Mesenchymal stem cell (in vitro differentiated cells and primary cell): Measurements from ENCODE around the gene UBR3.
"Not testable (repeated sequence)": the region's sequence is repeated elsewhere in the genome, so short reads cannot be mapped to it uniquely, and the experiment has no call there.

Source experiments
- DNase-seq: peaks from one replicate; pipeline ENCODE4 v3.0.0-alpha.2; 2013
- H2AFZ ChIP-seq: one replicate; pipeline ENCODE4 v1.6.1; 2013; ENCODE audit warnings: low read depth, mild to moderate bottlenecking, control low read depth, inconsistent platforms, low read length, moderate library complexity
- H2AK5ac ChIP-seq: 2 replicates; pipeline ENCODE4 v1.6.1; 2013; ENCODE audit warnings: low read length, moderate library complexity, mild to moderate bottlenecking, inconsistent platforms; ENCODE audit not compliant: severe bottlenecking
- H2BK120ac ChIP-seq: one replicate; pipeline ENCODE4 v1.6.1; 2013; ENCODE audit warnings: low read depth, mild to moderate bottlenecking, inconsistent platforms, low read length, moderate library complexity
- H2BK12ac ChIP-seq, 2 experiments: one replicate each; pipeline ENCODE4 v1.6.1; 2013; ENCODE audit warnings: inconsistent platforms in 2 of 2, low read length in 2 of 2, mild to moderate bottlenecking in 2 of 2, moderate library complexity in 2 of 2, control low read depth in 1 of 2
- H2BK15ac ChIP-seq: one replicate; pipeline ENCODE4 v1.6.1; 2013; ENCODE audit warnings: mild to moderate bottlenecking, low read depth, inconsistent platforms; ENCODE audit not compliant: poor library complexity, severe bottlenecking
- H2BK5ac ChIP-seq: 2 replicates; pipeline ENCODE4 v1.6.1; 2013; ENCODE audit warnings: low read depth, mild to moderate bottlenecking, low read length, control low read depth, inconsistent platforms; ENCODE audit not compliant: poor library complexity, severe bottlenecking
- H3K14ac ChIP-seq, 2 experiments: one replicate each; pipeline ENCODE4 v1.6.1; 2013; ENCODE audit warnings: inconsistent platforms in 2 of 2, low read length in 2 of 2, control low read depth in 1 of 2, mild to moderate bottlenecking in 1 of 2, moderate library complexity in 1 of 2
- H3K18ac ChIP-seq, 2 experiments: one replicate each; pipeline ENCODE4 v1.6.1; 2013; ENCODE audit warnings: inconsistent platforms in 2 of 2, low read length in 2 of 2, control low read depth in 1 of 2, low read depth in 1 of 2, mild to moderate bottlenecking in 1 of 2
- H3K23ac ChIP-seq, 2 experiments: one replicate each; pipeline ENCODE4 v1.6.1; 2013; ENCODE audit warnings: inconsistent platforms in 2 of 2, low read length in 2 of 2, mild to moderate bottlenecking in 2 of 2, moderate library complexity in 2 of 2, control low read depth in 1 of 2
- H3K27ac ChIP-seq: 2 replicates; pipeline ENCODE4 v1.5.1; 2013; ENCODE audit warnings: mild to moderate bottlenecking, moderate library complexity, low read length, control low read depth, inconsistent platforms; ENCODE audit not compliant: poor library complexity, severe bottlenecking
- H3K27me3 ChIP-seq, 2 experiments: 2 replicates each; pipeline versions ENCODE4 v1.6.1 to v1.7.0; 2013; ENCODE audit warnings: low read length in 2 of 2, mild to moderate bottlenecking in 2 of 2, moderate library complexity in 2 of 2, control low read depth in 1 of 2, inconsistent platforms in 1 of 2; ENCODE audit not compliant: control insufficient read depth in 1 of 2, insufficient read depth in 1 of 2
- H3K36me3 ChIP-seq, 2 experiments: 2 replicates each; pipeline versions ENCODE4 v1.6.1 to v1.7.0; 2013; ENCODE audit warnings: low read length in 2 of 2, control low read depth in 1 of 2, inconsistent platforms in 1 of 2, low read depth in 1 of 2, mild to moderate bottlenecking in 1 of 2; ENCODE audit not compliant: insufficient read depth in 2 of 2, control insufficient read depth in 1 of 2
- H3K4ac ChIP-seq, 2 experiments: one replicate each; pipeline ENCODE4 v1.6.1; 2013; ENCODE audit warnings: inconsistent platforms in 2 of 2, low read length in 2 of 2, mild to moderate bottlenecking in 2 of 2, moderate library complexity in 2 of 2, control low read depth in 1 of 2, low read depth in 1 of 2
- H3K4me1 ChIP-seq: 2 replicates; pipeline ENCODE4 v1.6.1; 2013; ENCODE audit warnings: low read depth, low read length, control low read depth; ENCODE audit not compliant: control insufficient read depth, insufficient read depth
- H3K4me2 ChIP-seq: 2 replicates; pipeline ENCODE4 v1.6.1; 2013; ENCODE audit warnings: low read length, mild to moderate bottlenecking, inconsistent platforms; ENCODE audit not compliant: poor library complexity, severe bottlenecking
- H3K4me3 ChIP-seq, 2 experiments: 2 replicates each; pipeline versions ENCODE4 v1.5.1 to v1.7.0; 2013; ENCODE audit warnings: low read length in 2 of 2, mild to moderate bottlenecking in 2 of 2, control low read depth in 1 of 2, low read depth in 1 of 2; ENCODE audit not compliant: insufficient read depth in 1 of 2
- H3K79me1 ChIP-seq: replicated peaks from 2 replicates; pipeline ENCODE4 v1.6.1; 2013; ENCODE audit warnings: mild to moderate bottlenecking, control low read depth, low read length, inconsistent platforms; ENCODE audit not compliant: poor library complexity, severe bottlenecking
- H3K9ac ChIP-seq: 2 replicates; pipeline ENCODE4 v1.7.0; 2013; ENCODE audit warnings: mild to moderate bottlenecking, low read length, moderate library complexity
- H3K9me3 ChIP-seq: 2 replicates; pipeline ENCODE4 v1.7.0; 2013; ENCODE audit warnings: mild to moderate bottlenecking, low read length; ENCODE audit not compliant: control insufficient read depth
- H4K8ac ChIP-seq: one replicate; pipeline ENCODE4 v1.6.1; 2013; ENCODE audit warnings: inconsistent platforms, mild to moderate bottlenecking, low read length, moderate library complexity
- H4K91ac ChIP-seq: one replicate; pipeline ENCODE4 v1.6.1; 2013; ENCODE audit warnings: mild to moderate bottlenecking, low read length, inconsistent platforms
- WGBS: methylation state at CpG from one replicate; pipeline ENCODE4 v1.1.7; 2013; ENCODE audit warnings: mixed read lengths; 5-methylcytosine and 5-hydroxymethylcytosine counted together

Gene UBR3

GRCh38 chr2:169817369-169817768 is 9.9 kb upstream of the UBR3 start:
- H2AK5ac ChIP-seq, H3K4me2 ChIP-seq, H3K18ac ChIP-seq, H2AFZ ChIP-seq, H3K27ac ChIP-seq, H2BK5ac ChIP-seq, H3K23ac ChIP-seq, H4K8ac ChIP-seq, DNase-seq, H3K79me1 ChIP-seq, H2BK120ac ChIP-seq, H4K91ac ChIP-seq, H3K9ac ChIP-seq, H2BK15ac ChIP-seq, H3K14ac ChIP-seq, H3K27me3 ChIP-seq, H3K4ac ChIP-seq, H3K9me3 ChIP-seq, H2BK12ac ChIP-seq, H3K4me3 ChIP-seq, H3K4me1 ChIP-seq: not testable (repeated sequence)
- H3K36me3 ChIP-seq: peaks cover 20 to 81% of the 10 kb centered on the region in 2 experiments
- WGBS: 100% methylated on average over 4 of the region's 6 CpGs

GRCh38 chr2:169818241-169818640 is 9.0 kb upstream of the UBR3 start:
- H4K8ac ChIP-seq: no peak overlapping the region
- H3K23ac ChIP-seq: no peak overlapping the region
- no peak overlapping the region for H2BK5ac ChIP-seq
- no peak overlapping the region for H3K14ac ChIP-seq
- H2BK15ac ChIP-seq: no peak overlapping the region
- H3K18ac ChIP-seq: no peak overlapping the region
- no peak overlapping the region for H2BK12ac ChIP-seq
- no peaks in the 10 kb centered on the region for H3K27me3 ChIP-seq
- no peak overlapping the region for H2BK120ac ChIP-seq
- H4K91ac ChIP-seq: no peak overlapping the region
- H3K4me1 ChIP-seq: peaks cover 5% of the 10 kb centered on the region
- H3K36me3 ChIP-seq: peaks cover 18 to 83% of the 10 kb centered on the region in 2 experiments
- H3K4ac ChIP-seq: no peak overlapping the region
- H3K9ac ChIP-seq: no peak overlapping the region
- peaks cover 12% of the 10 kb centered on the region for H3K79me1 ChIP-seq
- no peak overlapping the region for H2AFZ ChIP-seq
- H2AK5ac ChIP-seq: no peak overlapping the region
- no peaks in the 10 kb centered on the region for H3K9me3 ChIP-seq
- H3K27ac ChIP-seq: no peak overlapping the region
- no peak for DNase-seq
- H3K4me3 ChIP-seq: no peak overlapping the region
- H3K4me2 ChIP-seq: no peak overlapping the region

- no peak overlapping the region for H3K27ac ChIP-seq
- WGBS: 93% methylated on average over 1 of the region's 1 CpG
These were observed 8.1 kb upstream of the UBR3 start for GRCh38 chr2:169819106-169819505.

GRCh38 chr2:169820101-169820500 is 7.2 kb upstream of the UBR3 start:
- not testable (repeated sequence) for DNase-seq, H3K9me3 ChIP-seq, H3K23ac ChIP-seq, H3K27ac ChIP-seq, H3K14ac ChIP-seq, H3K9ac ChIP-seq, H3K18ac ChIP-seq, H3K4me1 ChIP-seq, H4K91ac ChIP-seq, H2BK12ac ChIP-seq, H2AFZ ChIP-seq, H3K27me3 ChIP-seq, H4K8ac ChIP-seq, H3K4me3 ChIP-seq, H2AK5ac ChIP-seq, H2BK15ac ChIP-seq, H2BK5ac ChIP-seq, H3K4ac ChIP-seq, H3K4me2 ChIP-seq, H2BK120ac ChIP-seq
- H3K79me1 ChIP-seq: peaks cover 14% of the 10 kb centered on the region
- peaks cover 6 to 70% of the 10 kb centered on the region in 2 experiments for H3K36me3 ChIP-seq
- WGBS: 85% methylated on average over 5 of the region's 7 CpGs

More at GRCh38 chr2:169819106-169819505, 8.1 kb upstream of the UBR3 start:
- Histone ChIP-seq H3K4me1 (peaks cover 8% of the 10 kb centered on the region), H2BK12ac (no peak overlapping the region), H3K4me2 (no peak overlapping the region), H4K8ac (no peak overlapping the region), H3K4ac (no peak overlapping the region), H3K36me3 (peaks cover 12 to 75% of the 10 kb centered on the region in 2 experiments), H3K79me1 (peaks cover 14% of the 10 kb centered on the region), H2BK15ac (no peak overlapping the region), H2BK120ac (no peak overlapping the region), H2BK5ac (no peak overlapping the region), H4K91ac (no peak overlapping the region), H2AFZ (no peak overlapping the region), H3K9me3 (no peaks in the 10 kb centered on the region), H3K9ac (peak overlapping the region; percentile 60), H3K18ac (no peak overlapping the region), H3K4me3 (no peak overlapping the region), H2AK5ac (no peak overlapping the region), H3K27me3 (no peaks in the 10 kb centered on the region), H3K23ac (no peak overlapping the region), H3K14ac (no peak overlapping the region)
- DNase-seq: peak; percentile 25
